GM12872 (cell line): ENCODE measurements around the gene HDAC4.

Source experiments
- CTCF ChIP-seq: IDR thresholded peaks from 3 replicates; pipeline ENCODE4 v1.5.1; 2011; ENCODE audit warnings: low read depth, mild to moderate bottlenecking, low read length, moderate library complexity; ENCODE audit not compliant: insufficient read depth

HDAC4 gene

GRCh38 chr2:239008677-239009588 is 391.9 kb downstream of the HDAC4 start:
- TF ChIP-seq CTCF, result no peak

DNA sequence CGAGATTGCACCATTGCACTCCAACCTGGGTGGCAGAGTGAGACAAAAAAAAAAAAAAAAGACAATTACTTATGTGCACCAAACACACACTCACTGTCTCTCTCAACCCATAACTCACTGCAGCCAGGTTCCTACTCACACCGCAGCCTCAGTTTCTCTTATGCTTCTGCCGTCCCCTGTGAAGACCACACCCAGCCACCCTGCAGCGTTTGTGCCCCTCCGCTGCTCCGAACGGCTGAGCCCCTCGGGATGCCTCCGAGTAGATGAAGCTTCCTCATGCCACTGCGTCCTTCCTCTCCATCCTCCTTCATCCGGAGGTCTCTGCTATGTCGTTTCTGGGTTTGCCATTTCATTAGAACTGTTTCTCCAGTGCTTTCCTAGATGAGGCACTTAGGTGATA is 392.8 kb downstream of the HDAC4 start:
- no peak for TF ChIP-seq CTCF

- no peak for TF ChIP-seq CTCF
Observed at GRCh38 chr2:239006622-239007285, 394.1 kb downstream of the HDAC4 start.

GRCh38 chr2:239005586-239005985 is 395.2 kb downstream of the HDAC4 start:
- no peak for TF ChIP-seq CTCF

DNA sequence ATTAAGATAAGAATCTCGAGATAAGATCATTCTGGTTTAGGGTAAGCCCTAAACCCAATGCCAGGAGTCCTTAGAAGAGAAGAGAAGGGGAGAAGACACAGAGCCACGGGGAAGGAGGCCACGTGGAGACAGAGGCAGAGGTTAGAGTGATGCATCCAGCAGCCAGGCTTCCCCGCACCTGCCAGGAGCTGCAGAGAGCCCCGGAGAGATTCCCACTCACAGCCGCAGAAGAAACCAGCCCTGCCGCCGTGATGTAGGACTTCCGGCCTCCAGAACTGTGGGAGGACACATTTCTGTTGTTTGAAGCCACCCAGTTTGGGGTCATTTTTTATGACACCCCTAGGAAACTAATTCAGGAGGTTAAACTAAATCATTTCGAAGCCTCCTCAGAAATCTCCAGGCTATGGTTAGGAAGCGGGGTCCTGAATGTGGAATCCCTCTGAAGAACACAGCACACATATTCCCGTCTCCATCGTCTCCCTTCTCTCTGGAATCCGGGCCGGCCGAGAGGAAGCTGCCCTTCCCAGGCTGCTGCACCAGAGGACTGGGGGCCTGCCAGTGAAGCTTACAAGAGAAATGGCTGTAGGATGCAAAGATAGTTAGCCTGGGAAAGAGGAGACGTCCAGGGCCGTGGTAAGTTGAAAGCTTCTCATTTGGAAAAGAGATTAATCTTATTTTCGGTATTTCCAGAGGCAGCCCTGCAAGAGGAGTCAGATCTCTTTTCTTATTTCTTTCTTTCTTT is 396.4 kb downstream of the HDAC4 start:
- no peak for TF ChIP-seq CTCF

DNA sequence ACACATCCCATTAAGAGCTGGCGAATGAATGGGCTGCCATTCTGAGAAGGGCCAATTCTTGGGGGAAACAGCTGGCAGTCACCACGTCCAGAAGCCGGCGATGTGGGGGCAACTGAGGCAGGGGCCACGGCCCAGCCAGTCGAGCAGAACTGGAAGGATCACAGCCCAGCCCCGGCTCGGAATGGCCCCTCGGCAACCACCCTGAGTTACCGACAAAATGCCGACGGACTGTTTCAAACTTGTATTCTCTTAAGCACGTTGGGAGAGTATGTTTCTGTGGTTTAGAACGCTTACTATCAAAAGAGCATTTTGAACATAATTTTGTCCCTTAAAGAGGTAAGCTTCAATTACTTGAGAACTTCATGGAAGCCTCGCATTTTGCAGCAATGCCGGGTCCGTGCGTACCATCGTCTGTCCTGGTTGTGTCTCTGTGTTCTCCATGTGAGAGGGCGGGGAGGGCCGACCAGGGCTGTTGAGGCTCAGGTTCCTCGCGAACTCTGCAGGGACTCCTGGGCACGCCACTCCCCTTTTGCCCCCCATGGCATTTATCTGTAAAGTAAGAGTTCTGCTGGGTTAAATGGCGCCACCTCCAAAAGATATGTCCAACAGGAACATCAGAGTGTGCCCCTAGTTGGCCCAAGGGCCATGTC is 397.1 kb downstream of the HDAC4 start:
- no peak for TF ChIP-seq CTCF
